ENCODE data around the gene GPR75.

GPR75 gene

DNA sequence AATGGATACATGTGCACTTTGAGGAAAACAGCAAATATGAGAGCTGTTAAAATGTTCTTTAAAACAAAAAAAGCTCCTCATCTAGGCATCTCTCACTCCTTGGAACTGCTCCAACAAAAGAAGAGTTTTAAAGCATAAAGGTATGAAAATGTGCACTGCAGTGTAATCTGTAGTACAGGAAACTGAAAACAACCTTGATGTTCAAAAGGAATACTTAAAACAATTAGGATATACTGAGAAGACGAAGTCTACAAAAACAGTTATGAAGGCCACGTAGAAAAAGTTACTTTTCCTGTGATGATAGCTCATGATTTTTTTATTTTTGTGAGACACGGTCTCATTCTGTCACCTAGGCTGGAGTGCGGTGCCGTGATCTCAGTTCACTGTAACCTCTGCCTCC lies 2.1 kb upstream of the GPR75 start:
- TF ChIP-seq REST (IDR thresholded peaks at IDR 0.05; ENCODE audit: low read depth) (no peak), ZBTB7A (IDR thresholded peaks at IDR 0.05; ENCODE audit: low read depth) (no peak), RAD21 (IDR thresholded peaks at IDR 0.05; ENCODE audit: low read depth) (no peak), TEAD4 (IDR thresholded peaks at IDR 0.05) (no peak)
- TF ChIP-seq, protein P1, sequence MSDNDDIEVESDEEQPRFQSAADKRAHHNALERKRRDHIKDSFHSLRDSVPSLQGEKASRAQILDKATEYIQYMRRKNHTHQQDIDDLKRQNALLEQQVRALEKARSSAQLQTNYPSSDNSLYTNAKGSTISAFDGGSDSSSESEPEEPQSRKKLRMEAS (IDR thresholded peaks at IDR 0.05): no peak

- TF ChIP-seq ZBTB7A (IDR thresholded peaks at IDR 0.05; ENCODE audit: low read depth) (no peak), RAD21 (IDR thresholded peaks at IDR 0.05; ENCODE audit: low read depth) (no peak), EP300 (IDR thresholded peaks at IDR 0.05; ENCODE audit: borderline replicate concordance) (no peak), CREB1 (IDR thresholded peaks at IDR 0.05; ENCODE audit: low read depth) (no peak), CEBPB (IDR thresholded peaks at IDR 0.05) (no peak), REST (IDR thresholded peaks at IDR 0.05; ENCODE audit: low read depth) (no peak), TAF1 (IDR thresholded peaks at IDR 0.05; ENCODE audit: low read depth) (no peak), USF1 (IDR thresholded peaks at IDR 0.05) (no peak), TCF12 (IDR thresholded peaks at IDR 0.05; ENCODE audit: low read depth) (no peak), TEAD4 (IDR thresholded peaks at IDR 0.05) (no peak), FOXM1 (IDR thresholded peaks at IDR 0.05; ENCODE audit: borderline replicate concordance, low read depth) (no peak), YY1 (IDR thresholded peaks at IDR 0.05; ENCODE audit: low read depth) (no peak), EGR1 (IDR thresholded peaks at IDR 0.05) (no peak), NFIC (IDR thresholded peaks at IDR 0.05) (no peak)
- TF ChIP-seq, protein P1 (IDR thresholded peaks at IDR 0.05): no peak
These were observed 3.5 kb downstream of the GPR75 start for GRCh38 chr2:53856272-53856671.

DNA sequence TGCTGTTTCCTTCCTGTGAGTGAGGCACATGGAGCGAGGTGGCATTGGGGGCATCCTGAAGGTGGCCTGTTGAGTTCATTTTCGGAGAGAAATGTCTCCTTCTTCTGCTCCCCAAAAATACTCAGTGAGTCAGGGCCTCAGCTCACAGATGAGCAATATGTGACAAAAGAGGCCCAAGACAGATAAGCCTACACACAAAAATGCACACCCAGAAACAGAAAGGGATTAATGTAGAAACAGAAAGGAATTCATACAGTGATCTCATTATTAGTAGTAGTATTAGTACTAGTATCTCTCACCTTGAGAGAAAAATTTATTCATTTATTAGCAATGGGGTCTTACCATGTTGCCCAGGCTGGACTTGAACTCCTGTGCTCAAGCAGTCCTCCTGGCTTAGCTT lies 5.1 kb downstream of the GPR75 start:
- no peak for TF ChIP-seq CREB1 (IDR thresholded peaks at IDR 0.05; ENCODE audit: low read depth)
- TF ChIP-seq FOXM1 (IDR thresholded peaks at IDR 0.05; ENCODE audit: borderline replicate concordance, low read depth): no peak
- no peak for TF ChIP-seq NFIC (IDR thresholded peaks at IDR 0.05)
- no peak for TF ChIP-seq EGR1 (IDR thresholded peaks at IDR 0.05)
- no peak for TF ChIP-seq ZBTB7A (IDR thresholded peaks at IDR 0.05; ENCODE audit: low read depth)
- TF ChIP-seq TAF1 (IDR thresholded peaks at IDR 0.05; ENCODE audit: low read depth): no peak
- TF ChIP-seq TEAD4 (IDR thresholded peaks at IDR 0.05): no peak
- no peak for TF ChIP-seq USF1 (IDR thresholded peaks at IDR 0.05)
- no peak for TF ChIP-seq YY1 (IDR thresholded peaks at IDR 0.05; ENCODE audit: low read depth)
- TF ChIP-seq CEBPB (IDR thresholded peaks at IDR 0.05): no peak
- no peak for TF ChIP-seq REST (IDR thresholded peaks at IDR 0.05; ENCODE audit: low read depth)
- TF ChIP-seq RAD21 (IDR thresholded peaks at IDR 0.05; ENCODE audit: low read depth): no peak
- TF ChIP-seq, protein P1 (IDR thresholded peaks at IDR 0.05): no peak
- TF ChIP-seq TCF12 (IDR thresholded peaks at IDR 0.05; ENCODE audit: low read depth): no peak
- TF ChIP-seq EP300 (IDR thresholded peaks at IDR 0.05; ENCODE audit: borderline replicate concordance): no peak

DNA sequence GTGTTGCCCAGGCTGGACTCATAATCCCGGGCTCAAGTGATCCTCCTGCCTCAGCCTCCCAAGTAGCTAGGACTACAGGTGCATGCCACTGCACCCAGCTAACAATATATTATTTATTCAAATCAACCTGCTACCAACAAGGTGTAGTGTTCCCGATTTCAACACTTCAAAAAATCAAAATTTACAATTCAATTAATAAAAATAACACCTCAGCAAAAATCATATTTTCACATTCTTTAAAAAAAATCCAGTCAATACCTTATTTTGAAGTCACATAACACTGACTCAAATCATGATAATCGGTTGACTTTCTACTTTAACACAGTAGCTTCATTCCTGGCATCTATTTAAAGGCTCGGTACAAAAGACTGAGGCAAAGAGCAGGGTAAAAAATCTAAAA lies 7.2 kb downstream of the GPR75 start:
- TF ChIP-seq CREB1 (IDR thresholded peaks at IDR 0.05; ENCODE audit: low read depth): no peak
- no peak for TF ChIP-seq TAF1 (IDR thresholded peaks at IDR 0.05; ENCODE audit: low read depth)
- TF ChIP-seq ZBTB7A (IDR thresholded peaks at IDR 0.05; ENCODE audit: low read depth): no peak
- TF ChIP-seq EP300 (IDR thresholded peaks at IDR 0.05; ENCODE audit: borderline replicate concordance): no peak
- TF ChIP-seq YY1 (IDR thresholded peaks at IDR 0.05; ENCODE audit: low read depth): no peak
- no peak for TF ChIP-seq TEAD4 (IDR thresholded peaks at IDR 0.05)
- TF ChIP-seq FOXM1 (IDR thresholded peaks at IDR 0.05; ENCODE audit: borderline replicate concordance, low read depth): no peak
- no peak for TF ChIP-seq RAD21 (IDR thresholded peaks at IDR 0.05; ENCODE audit: low read depth)
- no peak for TF ChIP-seq REST (IDR thresholded peaks at IDR 0.05; ENCODE audit: low read depth)
- no peak for TF ChIP-seq NFIC (IDR thresholded peaks at IDR 0.05)

Data from Ishikawa (cell line).